GM19193 (cell line): Measurements from ENCODE around the gene RNF38.

Experiments
- POLR2A ChIP-seq: IDR thresholded peaks from 4 replicates; pipeline ENCODE4 v1.6.1; 2011; ENCODE audit not compliant: insufficient read depth, insufficient read length; ENCODE audit errors: extremely low read depth

The RNF38 gene

DNA sequence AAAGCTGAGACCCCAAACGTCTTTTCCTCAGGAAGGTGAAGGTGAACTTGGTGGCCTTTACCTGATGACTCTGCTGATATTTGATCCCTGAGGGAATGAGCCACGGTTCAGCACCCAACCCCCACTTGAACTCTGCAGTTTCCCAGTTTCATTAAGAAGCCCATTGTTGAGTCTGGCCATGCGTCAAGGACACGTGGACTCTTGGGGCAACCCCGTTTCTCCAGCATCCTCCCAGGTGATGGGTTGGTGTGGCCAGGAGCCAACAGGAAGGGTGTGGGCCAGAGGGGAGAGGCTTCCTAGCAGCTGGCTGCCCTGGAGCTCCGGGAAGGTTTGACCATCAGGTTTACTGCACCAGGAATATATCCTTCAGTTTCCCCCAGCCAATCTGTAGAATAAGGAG is 82.3 kb downstream of the RNF38 start:
- no peak for TF ChIP-seq POLR2A

DNA sequence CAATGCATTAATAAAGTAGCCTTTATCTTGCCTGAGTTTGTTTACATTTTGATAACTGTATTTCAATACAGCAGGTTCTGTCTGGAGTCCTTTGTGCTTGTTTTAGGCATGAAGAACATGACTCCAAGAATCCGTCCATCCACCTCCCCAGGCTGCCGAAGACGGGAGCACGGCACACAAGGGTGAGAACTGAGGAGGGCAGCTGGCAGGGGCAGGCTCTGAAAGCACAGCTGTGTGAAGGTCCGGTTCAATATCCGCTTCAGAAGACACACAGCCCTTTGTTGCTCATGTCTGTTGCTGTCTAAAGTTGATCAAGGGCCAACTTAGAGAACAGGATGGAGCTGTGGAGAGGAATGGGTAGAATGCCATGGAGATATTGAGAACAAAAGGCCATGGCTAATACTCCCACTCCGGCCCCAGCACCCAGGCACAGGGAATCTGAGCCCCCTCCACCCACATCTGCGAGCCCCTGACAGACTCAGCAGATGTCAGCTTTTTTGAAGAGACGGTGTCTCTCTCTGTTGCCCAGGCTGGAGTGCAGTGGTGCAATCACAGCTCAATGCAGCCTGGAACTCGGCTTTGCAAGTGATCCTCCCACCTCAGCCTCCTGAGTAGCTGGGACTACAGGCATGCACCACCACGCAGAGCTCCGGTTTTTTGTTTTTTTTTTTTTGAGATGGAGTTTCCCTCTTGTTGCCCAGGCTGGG is 83.3 kb downstream of the RNF38 start:
- TF ChIP-seq POLR2A, result no peak

GRCh38 chr9:36316049-36316448 is 84.0 kb downstream of the RNF38 start:
- no peak for TF ChIP-seq POLR2A

- TF ChIP-seq POLR2A, result no peak
Observed at GRCh38 chr9:36315283-36315682, 84.8 kb downstream of the RNF38 start.

DNA sequence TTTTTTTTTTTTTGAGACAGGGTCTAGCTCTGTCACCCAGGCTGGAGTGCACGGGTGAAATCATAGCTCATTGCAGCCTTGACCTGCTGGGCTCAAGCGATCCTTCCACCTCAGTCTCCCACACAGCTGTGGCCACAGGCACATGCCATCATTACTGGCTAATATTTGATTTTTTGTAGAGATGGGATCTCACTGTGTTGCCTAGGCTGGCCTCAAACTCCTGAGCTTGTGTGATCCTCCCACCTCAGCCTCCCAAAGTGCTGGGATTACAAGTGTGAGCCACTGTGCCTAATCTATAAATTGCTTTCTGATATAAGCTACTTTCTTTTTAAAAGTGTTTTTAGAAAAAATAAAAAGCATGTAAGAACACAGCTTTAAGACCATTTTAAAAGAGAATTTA is 85.3 kb downstream of the RNF38 start:
- TF ChIP-seq POLR2A, result no peak

- no peak for TF ChIP-seq POLR2A
Observed at GRCh38 chr9:36306471-36307306, 93.4 kb downstream of the RNF38 start.

GRCh38 chr9:36301227-36301626 is 98.8 kb downstream of the RNF38 start:
- TF ChIP-seq POLR2A, result no peak

- TF ChIP-seq POLR2A, result no peak
Observed at GRCh38 chr9:36298566-36298965, 101.5 kb downstream of the RNF38 start.

DNA sequence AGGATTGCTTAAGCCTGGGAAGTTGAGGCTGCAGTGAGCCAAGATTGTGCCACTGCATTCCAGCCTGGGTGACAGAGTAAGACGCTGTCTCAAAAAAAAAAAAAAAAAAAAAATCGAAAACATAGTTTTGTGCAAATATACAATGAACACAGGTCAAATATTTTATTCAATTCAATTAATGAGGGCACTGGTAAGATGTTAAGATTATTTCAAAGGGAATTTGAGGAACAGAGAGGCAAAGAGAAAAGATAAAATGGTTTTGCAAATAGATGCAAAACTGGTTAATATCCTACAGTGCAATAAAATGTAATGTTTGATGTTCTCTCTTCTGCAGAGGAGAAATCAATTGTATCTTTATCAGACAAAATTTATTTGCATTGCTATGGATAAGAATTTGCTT is 102.3 kb downstream of the RNF38 start:
- no peak for TF ChIP-seq POLR2A

GRCh38 chr9:36293918-36294317 is 106.2 kb downstream of the RNF38 start:
- TF ChIP-seq POLR2A, result no peak

GRCh38 chr9:36293171-36293570 is 106.9 kb downstream of the RNF38 start:
- TF ChIP-seq POLR2A, result no peak

- TF ChIP-seq POLR2A, result no peak
Observed at GRCh38 chr9:36292641-36293040, 107.4 kb downstream of the RNF38 start.

DNA sequence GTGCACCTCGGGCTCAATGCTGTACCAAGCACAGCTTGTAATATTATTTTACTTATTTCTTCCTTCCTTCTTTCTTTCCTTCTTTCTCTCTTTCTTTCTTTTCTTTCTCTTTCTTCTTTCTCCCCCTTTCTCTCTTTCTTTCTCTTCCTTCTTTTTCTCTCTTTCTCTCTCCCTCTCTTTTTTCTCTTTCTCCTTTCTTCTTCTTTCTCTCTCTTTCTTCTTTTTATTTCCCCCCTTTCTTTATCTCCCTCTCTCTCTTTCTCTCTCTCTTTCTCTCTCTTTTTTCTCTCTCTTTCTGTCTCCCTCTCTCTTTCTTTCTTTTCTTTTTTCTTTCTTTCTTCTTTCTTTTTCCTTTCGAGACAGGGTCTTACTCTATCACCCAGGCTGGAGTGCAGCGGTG is 109.1 kb downstream of the RNF38 start:
- no peak for TF ChIP-seq POLR2A

GRCh38 chr9:36289836-36290435 is 110.1 kb downstream of the RNF38 start:
- no peak for TF ChIP-seq POLR2A

GRCh38 chr9:36288070-36288469 is 112.0 kb downstream of the RNF38 start:
- no peak for TF ChIP-seq POLR2A
